ENCODE data around the gene PWWP2B.

PWWP2B gene

DNA sequence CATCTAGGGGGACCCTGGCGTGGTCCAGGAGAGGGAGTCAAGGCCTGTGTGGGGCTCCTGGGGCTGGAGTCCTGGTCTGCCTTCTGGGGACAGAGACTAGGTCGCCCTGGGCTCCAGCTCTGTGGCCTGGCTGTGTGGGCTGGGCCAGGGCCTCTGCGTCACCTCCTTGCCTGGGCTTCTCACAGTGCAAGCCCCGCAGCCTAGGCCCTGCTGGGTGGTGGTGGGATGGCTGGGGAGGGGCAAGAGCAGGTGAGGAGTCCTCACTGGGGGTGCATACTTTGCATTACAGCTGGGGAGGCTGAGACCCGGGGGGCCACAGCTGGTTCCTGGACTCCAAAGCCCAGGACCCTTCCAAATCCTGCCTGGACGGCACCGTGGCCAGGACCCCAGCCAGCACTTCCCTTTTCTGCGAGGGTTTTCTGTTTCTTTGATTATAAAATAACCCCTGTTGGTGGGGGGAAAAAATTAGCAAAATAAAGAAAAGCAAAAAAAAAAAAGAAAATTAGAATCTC, 23.5 kb downstream of the PWWP2B start:
- no peak for DNase-seq

GRCh38 chr10:132420981-132421846, 24.2 kb downstream of the PWWP2B start:
- DNase-seq = peak in 1 of 6 experiments; percentile 7

DNA sequence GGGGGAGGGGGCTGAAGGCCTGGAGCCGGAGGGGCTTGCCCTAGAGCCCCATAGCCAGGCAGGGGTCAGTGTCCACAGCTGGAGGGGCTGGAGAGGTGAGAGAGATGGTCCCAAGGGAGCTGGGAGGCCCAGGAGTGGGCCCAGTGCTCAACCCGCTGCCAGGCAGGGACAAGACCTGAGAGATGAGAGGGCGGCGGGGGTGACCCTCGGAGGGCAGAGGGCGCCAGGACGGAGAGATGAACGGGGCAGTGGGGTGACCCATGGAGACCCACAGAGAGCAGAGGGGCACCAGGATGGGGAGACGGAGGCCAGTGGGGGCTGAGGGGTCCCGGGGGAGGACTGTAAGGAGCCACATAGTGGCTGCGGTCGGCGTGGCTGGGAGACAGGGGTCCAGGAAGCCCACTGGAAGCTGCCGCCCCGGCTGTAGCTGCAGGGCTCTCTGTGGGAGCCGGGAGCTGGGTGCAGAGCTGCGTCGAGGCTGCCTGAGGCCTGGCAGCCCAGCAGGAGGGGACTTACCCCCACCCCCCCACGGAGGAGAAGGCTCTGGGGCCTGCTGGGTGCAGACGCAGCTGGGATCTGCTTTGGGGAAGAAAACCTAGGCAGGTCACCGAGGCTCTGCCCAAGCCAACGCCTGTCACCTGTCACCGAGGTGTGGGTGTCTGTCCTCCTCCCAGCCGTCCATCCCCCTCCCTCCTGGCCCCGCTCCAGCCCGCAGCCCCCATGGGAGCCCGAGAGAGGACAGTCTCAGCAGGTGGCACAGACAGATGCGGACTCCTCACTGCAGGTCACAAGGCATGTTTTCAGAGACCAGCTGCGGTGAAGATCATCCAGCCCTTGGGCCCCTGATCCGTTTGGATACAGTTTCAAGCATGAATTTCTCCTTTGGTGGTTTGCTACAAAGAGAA, 25.1 kb downstream of the PWWP2B start:
- DNase-seq = no peak

- peak in 2 of 6 experiments; percentile 31 to 37 for DNase-seq
Measured at GRCh38 chr10:132422903-132423825, 26.2 kb downstream of the PWWP2B start.

DNA sequence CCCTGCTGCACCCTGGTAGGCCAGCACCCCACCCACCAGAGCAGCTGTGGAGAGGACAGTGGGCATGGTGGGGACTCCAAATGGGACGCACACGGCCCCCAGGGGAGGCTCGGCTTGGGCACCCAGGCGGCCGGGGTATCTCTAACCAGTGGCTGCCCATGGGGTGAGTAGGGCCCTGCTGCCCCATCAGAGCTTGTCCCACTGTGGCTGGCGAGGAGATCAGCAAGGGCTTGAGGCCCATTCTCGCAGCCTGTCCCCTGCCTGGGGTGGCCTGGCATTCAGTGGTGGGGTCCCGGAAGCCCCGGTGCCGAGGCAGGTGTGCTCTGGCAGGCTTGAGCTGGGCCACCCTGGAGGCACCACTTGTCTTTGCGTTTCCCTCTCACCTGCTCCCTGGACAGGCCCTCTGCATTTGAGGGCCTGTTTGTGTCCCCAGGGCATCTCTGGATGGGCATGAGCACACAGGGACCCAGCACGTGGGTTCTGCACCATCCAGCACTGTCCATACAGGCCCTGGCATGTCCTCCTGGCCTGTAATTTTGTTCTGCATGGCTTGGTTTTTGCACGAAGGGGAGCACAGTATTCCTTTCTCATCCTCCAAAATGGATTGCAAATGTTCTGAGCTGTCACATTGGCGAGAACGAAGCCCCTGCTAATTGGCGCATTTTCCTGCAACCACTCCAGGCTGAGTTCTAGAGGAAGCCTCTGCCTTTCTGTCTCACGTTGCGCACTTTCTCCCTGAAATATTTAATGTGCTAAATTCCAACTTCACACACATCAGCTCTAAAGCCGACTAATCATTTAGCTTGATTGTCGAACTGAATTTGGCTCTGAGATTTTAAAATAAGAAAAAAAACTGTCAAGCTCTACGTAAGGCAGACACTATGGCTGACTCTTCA, 27.2 kb downstream of the PWWP2B start:
- DNase-seq = no peak

DNA sequence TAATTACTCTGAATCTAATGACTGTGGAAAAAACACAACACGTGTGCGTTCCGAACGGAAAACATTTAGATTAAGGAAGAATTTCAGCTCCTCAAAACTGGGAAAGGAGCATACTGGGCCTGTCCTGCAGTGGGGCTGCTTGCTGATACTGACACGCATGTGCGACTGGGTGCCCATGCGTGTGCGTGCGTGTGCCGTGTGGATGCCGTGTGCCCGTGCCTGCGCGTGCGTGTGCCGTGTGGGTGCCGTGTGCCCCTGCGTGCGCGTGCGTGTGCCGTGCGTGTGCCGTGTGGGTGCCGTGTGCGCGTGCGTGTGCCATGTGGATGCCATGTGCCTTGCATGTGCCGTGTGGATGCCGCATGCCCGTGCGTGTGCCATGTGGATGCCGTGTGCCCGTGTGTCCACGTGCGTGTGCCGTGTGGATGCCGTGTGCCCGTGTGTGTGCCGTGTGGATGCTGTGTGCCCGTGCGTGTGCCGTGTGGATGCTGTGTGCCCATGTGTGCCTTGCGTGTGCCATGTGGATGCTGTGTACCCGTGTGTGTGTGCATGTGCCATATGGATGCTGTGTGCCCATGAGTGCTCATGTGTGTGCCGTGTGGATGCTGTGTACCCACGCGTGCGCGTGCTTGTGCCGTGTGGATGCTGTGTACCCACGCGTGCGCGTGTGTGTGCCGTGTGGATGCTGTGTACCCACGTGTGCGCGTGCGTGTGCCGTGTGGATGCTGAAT, 28.2 kb downstream of the PWWP2B start:
- no peak for DNase-seq

- no peak for DNase-seq
Measured at GRCh38 chr10:132425757-132426155, 28.8 kb downstream of the PWWP2B start.

GRCh38 chr10:132427006-132427771, 30.2 kb downstream of the PWWP2B start:
- no peak for DNase-seq

GRCh38 chr10:132427939-132428367, 31.0 kb downstream of the PWWP2B start:
- DNase-seq = no peak

- no peak for DNase-seq
Measured at GRCh38 chr10:132428486-132428995, 31.5 kb downstream of the PWWP2B start.

- no peak for DNase-seq
Measured at GRCh38 chr10:132429281-132430230, 32.6 kb downstream of the PWWP2B start.

DNA sequence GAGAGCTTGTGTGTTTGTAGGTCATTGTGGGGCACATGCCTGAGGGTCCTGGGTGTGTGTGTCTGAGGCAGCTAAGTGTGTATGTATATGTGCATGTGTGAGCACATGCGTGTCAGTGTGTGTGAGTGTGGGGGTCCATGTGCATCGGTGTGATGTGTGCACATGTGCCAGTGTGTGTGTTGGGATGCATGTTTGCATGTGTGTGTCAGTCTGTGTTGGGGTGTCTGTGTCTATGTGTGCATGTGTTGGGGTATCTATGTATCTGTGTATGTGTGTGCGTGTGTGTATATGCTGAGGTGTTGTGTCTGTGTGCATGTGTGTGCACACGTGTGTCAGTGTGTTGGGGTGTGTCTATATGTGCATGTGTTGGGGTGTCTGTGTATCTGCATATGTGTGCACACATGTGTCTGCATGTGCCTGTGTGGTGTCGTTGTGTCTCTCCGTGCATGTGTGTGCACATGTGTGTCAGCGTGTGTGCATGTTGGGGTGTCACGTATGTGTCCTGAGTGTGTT, 33.3 kb downstream of the PWWP2B start:
- no peak for DNase-seq

GRCh38 chr10:132430861-132431271, 33.9 kb downstream of the PWWP2B start:
- DNase-seq = no peak

DNA sequence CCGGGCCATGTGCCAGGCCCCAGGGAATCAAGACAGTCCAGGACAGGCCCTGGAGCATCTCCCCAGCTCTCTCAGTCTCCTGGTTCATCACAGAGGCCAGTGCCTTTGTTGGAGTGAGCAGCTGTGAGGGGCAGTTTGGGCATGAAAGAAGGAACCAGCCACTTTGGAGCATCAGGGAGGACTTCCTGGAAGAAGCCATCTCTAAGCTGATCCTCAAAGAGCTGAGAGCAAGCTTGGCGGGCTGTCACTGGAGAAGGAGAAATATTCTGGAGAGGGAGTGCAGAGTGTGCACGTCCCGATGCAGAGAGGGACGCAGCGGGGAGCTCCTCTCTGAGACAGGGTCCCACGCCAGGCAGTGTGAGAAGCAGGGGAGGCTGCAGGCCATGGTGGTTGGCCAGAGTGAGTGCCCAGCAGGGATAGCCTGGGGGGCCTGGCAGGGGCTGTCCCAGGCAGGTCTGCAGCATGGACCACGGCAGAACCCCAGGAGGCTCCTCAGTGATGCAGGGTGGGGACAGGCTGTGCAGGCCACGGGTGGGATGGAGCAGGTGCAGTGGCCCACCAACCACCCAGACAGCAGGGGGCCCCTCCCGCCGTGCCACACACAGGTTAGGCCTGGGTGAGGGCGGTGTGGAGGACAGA, 34.7 kb downstream of the PWWP2B start:
- DNase-seq = no peak

- DNase-seq = no peak
Measured at GRCh38 chr10:132432176-132432540, 35.2 kb downstream of the PWWP2B start.

- no peak for DNase-seq
Measured at GRCh38 chr10:132433671-132434340, 36.8 kb downstream of the PWWP2B start.

All from stimulated activated naive CD4-positive, alpha-beta T cell (primary cell).